Upper lobe of right lung (tissue), 1 donor: ENCODE results near the gene ERVK3-1. TPM values are rescaled to one million over a fixed set of nuclear protein-coding genes. Genes with fewer than 3 reads are reported as not detected.
A peak's percentile ranks its signal among the peaks of the same experiment; 100 is the strongest.

Experiments used
- ATAC-seq: fragments of 200-7000 bp; cut with Tn5 transposase; one replicate; pipeline ENCODE4 v1.9.1; 2020; ENCODE audit warnings: mild to moderate bottlenecking, moderate library complexity
- DNase-seq: peaks from one replicate; pipeline ENCODE4 v3.0.0-alpha.2; 2020
- H3K27ac ChIP-seq: fragments of 200-600 bp; one replicate; pipeline ENCODE4 v1.8.0; 2022
- H3K27me3 ChIP-seq: fragments of 200-600 bp; one replicate; pipeline ENCODE4 v1.8.0; 2022; ENCODE audit warnings: mild to moderate bottlenecking
- H3K36me3 ChIP-seq: fragments of 200-600 bp; one replicate; pipeline ENCODE4 v1.8.0; 2022
- H3K4me1 ChIP-seq: fragments of 200-600 bp; one replicate; pipeline ENCODE4 v1.8.0; 2022
- H3K4me3 ChIP-seq: fragments of 200-600 bp; one replicate; pipeline ENCODE4 v1.8.0; 2022; ENCODE audit warnings: mild to moderate bottlenecking
- H3K9me3 ChIP-seq: fragments of 200-600 bp; one replicate; pipeline ENCODE4 v1.8.0; 2022
- intact Hi-C: fragments of 100-400 bp; cut with DNase I; formaldehyde crosslinking; loops from one replicate; pipeline ENCODE4 v1.11.0; 2022
- total RNA-seq: library from RNA; stranded (reverse); fragmentation: NEBNext Ultra II Directional; extraction: Animal tissue kit (Norgen Biotek cat#: 25700); gene quantifications from one replicate; pipeline ENCODE4 v1.2.1, GENCODE V29; 2021
- TF ChIP-seq, protein P1 (sequence below): fragments of 200-600 bp; IDR thresholded peaks from one replicate; pipeline ENCODE4 v1.8.0; 2022; ENCODE audit warnings: antibody characterized with exemption
- donor health status: DM: no; HTN: yes; CAD: no; lungs with severe emphysema.

Gene ERVK3-1
- total RNA-seq, 1 donor from 2014 or later = 34.8 TPM

DNA sequence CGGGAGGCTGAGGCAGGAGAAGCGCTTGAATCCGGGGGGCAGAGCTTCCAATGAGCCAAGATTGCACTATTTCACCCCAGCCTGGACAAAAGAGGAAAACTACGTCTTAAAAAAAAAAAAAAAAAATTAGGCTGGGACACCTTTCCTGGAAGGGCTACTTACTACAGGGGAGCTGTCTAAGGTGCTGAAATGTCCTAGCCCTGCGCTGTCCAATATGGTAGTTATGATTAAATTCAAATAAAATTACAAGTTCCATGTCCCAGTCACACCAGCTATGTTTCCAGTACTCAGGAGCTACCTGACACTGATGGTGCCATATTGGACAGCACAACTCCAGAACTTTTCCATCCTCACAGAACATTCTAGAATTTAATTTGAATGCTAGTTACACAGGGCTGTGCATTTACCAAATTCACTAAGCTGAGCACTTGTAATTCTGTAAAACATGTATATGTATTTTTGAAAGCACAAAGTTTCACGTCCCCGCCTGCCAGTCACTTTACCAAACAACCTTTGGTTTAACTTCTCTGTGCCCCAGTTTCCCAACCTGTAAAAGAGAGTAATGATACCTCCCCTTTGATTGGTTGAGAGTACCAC, 12.4 kb downstream of the ERVK3-1 start:
- peaks cover 32% of the 10 kb centered on the region for H3K36me3 ChIP-seq
- ATAC-seq (no peak), DNase-seq (no peak)
- no peak overlapping the region for H3K27ac ChIP-seq
- H3K27me3 ChIP-seq = no peaks in the 10 kb centered on the region
- H3K4me1 ChIP-seq = no peaks in the 10 kb centered on the region
- intact Hi-C loops = no loop called here
- TF ChIP-seq, protein P1, sequence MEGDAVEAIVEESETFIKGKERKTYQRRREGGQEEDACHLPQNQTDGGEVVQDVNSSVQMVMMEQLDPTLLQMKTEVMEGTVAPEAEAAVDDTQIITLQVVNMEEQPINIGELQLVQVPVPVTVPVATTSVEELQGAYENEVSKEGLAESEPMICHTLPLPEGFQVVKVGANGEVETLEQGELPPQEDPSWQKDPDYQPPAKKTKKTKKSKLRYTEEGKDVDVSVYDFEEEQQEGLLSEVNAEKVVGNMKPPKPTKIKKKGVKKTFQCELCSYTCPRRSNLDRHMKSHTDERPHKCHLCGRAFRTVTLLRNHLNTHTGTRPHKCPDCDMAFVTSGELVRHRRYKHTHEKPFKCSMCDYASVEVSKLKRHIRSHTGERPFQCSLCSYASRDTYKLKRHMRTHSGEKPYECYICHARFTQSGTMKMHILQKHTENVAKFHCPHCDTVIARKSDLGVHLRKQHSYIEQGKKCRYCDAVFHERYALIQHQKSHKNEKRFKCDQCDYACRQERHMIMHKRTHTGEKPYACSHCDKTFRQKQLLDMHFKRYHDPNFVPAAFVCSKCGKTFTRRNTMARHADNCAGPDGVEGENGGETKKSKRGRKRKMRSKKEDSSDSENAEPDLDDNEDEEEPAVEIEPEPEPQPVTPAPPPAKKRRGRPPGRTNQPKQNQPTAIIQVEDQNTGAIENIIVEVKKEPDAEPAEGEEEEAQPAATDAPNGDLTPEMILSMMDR = no peak
- H3K4me3 ChIP-seq = no peak overlapping the region
- H3K9me3 ChIP-seq = no peaks in the 10 kb centered on the region

DNA sequence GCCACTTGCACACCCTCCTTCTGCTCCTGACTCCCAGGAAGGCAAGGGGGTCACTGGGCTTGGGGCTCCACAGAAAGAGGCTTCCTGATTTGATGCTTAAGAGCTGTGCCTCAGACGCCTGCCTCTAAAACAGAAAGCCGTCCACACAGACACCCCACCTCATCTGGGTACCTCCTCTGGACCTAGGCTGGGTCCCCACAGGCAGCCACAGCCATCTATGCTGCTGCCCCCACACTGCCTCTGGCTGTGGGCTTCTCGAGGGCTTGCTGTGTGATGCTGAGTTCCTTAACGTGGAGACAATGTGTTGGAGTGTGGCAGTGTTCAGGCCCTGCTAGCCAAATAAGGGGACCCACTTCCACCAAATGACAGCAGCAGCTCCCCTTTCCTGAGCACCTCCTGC, 13.1 kb downstream of the ERVK3-1 start:
- Histone ChIP-seq H3K4me3 (no peak overlapping the region), H3K27me3 (no peaks in the 10 kb centered on the region), H3K4me1 (no peaks in the 10 kb centered on the region), H3K27ac (no peak overlapping the region), H3K9me3 (no peaks in the 10 kb centered on the region), H3K36me3 (peaks cover 24% of the 10 kb centered on the region)
- intact Hi-C loops = no loop called here
- DNase-seq (no peak), ATAC-seq (no peak)
- TF ChIP-seq, protein P1 = no peak

DNA sequence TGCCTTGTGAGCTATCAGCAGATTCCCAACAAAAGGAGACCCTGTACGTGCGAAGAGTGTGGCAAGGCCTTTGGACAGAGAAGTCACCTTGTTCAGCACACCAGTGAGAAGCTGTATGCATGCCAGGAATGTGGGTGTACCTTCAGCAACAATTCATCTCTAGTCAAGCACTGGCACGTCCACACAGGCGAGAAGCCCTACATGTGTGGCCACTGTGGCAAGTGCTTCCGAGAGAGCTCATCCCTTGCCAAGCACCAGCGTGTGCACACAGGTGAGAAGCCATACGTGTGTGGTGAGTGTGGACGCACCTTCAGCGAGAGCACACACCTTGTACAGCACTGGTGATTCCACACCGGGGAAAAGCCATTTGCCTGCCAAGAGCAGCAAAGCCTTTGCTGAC, 14.1 kb downstream of the ERVK3-1 start:
- ATAC-seq (no peak), DNase-seq (no peak)
- Histone ChIP-seq H3K4me1 (no peaks in the 10 kb centered on the region), H3K36me3 (peaks cover 15% of the 10 kb centered on the region), H3K27ac (no peak overlapping the region), H3K4me3 (no peak overlapping the region), H3K27me3 (no peaks in the 10 kb centered on the region), H3K9me3 (no peaks in the 10 kb centered on the region)
- TF ChIP-seq, protein P1 = no peak
- intact Hi-C loops = no loop called here

DNA sequence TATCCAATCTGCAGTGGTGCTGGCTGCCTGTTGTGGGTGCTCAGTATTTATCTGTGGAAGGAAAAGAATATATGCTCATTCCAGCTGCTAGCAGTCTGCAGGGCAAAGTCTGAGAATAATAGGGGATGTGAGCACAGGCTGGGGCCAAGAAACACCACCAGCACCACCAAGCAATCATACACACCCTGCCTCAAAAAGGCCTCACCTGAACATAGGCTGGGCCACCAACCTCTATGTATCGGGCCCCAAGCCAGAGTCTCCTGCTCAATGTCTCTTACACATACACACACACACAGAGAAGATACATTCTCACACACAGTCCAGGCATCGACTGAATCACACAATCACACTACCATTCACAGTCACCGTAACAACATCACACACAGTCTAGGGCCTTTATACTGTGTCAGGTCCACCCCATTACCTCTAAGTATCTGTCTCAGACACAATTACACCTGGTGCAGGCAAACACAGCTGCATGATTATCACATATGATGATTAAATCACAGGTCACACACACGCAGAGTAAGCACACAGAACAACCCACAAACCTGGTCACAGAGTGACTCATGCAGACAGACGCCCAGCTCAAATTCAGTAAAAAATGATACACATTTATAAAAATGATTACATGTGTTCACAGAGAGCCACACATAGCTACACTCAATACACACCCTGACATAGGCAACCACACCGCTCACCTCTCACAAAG, 20.3 kb downstream of the ERVK3-1 start:
- DNase-seq (no peak), ATAC-seq (no peak)
- H3K4me1 ChIP-seq = peaks cover 11% of the 10 kb centered on the region

DNA sequence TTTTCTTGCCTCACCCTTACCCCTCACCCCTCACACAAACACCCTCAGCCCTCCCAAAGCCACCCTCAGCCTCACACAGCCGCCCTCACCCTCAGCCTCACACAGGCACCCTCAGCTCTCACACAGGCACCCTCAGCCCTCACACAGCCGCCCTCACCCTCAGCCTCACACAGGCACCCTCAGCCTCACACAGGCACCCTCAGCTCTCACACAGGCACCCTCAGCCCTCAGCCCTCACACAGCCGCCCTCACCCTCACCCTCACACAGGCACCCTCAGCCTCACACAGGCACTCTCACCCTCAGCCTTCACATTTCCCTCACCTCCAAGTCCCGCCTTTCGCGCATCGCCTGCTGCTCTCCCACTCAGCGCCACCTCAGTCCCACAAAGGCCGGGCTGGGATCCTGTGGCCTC, 21.3 kb downstream of the ERVK3-1 start:
- Histone ChIP-seq H3K27me3 (no peaks in the 10 kb centered on the region), H3K27ac (peak overlapping the region; percentile 88), H3K4me1 (peaks cover 11% of the 10 kb centered on the region), H3K4me3 (peak overlapping the region; percentile 83), H3K36me3 (no peaks in the 10 kb centered on the region), H3K9me3 (no peaks in the 10 kb centered on the region)
- ATAC-seq (no peak), DNase-seq (no peak)
- intact Hi-C loops = no loop called here
- TF ChIP-seq, protein P1 = no peak

More for the DNA sequence above, 20.3 kb downstream of the ERVK3-1 start:
- no peaks in the 10 kb centered on the region for H3K36me3 ChIP-seq
- intact Hi-C loops = no loop called here
- TF ChIP-seq, protein P1 = no peak
- no peak overlapping the region for H3K27ac ChIP-seq
- H3K9me3 ChIP-seq = no peaks in the 10 kb centered on the region
- H3K4me3 ChIP-seq = peak overlapping the region; percentile 83
- H3K27me3 ChIP-seq = no peaks in the 10 kb centered on the region
